Measurements from ENCODE around the gene ISG15.

Gene ISG15

GRCh38 chr1:1062348-1063163 is 49.3 kb downstream of the ISG15 start:
- DNase-seq, result no peak

- no peak for DNase-seq
Measured at GRCh38 chr1:1063261-1063944, 50.1 kb downstream of the ISG15 start.

Measured in stimulated activated CD4-positive, alpha-beta T cell treated with anti-CD3 and anti-CD28 coated beads, Interleukin-12 subunit alpha, Interleukin-12 subunit beta, amount 100 ng/mL, for 4 hours (primary cell).